ENCODE data around the gene BCAS3.

DNA sequence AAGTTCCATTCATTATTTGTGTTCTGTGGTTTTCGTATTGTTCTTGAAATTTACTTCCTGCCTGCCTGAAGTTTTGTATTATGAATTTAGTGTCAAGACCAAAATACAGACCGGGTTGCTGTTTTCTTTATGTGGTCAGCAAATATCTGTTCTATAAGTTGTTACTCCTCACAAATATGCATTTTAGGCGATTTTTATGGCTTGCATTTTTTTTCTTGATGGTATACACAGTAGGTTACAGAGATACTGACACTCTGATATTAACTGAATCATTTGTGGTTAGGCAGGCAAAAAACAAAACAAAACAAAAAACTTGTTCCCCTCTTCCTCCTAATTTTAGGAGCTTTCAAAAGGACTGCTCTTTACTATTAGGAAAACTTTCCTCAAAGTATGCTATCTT is 52.6 kb downstream of the BCAS3 start:
- TF ChIP-seq POLR2A (IDR thresholded peaks at IDR 0.05; ENCODE audit: low read length), result no peak
- TF ChIP-seq GATA1 (IDR thresholded peaks at IDR 0.05; ENCODE audit: low read depth, low read length), result no peak

All from erythroblast (primary cell).